Middle frontal gyrus (tissue), 1 donor: ENCODE results near the gene GALNT1.
"Not testable (repeated sequence)": the region's sequence is repeated elsewhere in the genome, so short reads cannot be mapped to it uniquely, and the experiment has no call there.

ENCODE experiments used
- DNase-seq: peaks from one replicate; pipeline ENCODE4 v3.0.0-alpha.2; 2015; ENCODE audit warnings: low spot score; ENCODE audit errors: extremely low spot score

The GALNT1 gene

DNA sequence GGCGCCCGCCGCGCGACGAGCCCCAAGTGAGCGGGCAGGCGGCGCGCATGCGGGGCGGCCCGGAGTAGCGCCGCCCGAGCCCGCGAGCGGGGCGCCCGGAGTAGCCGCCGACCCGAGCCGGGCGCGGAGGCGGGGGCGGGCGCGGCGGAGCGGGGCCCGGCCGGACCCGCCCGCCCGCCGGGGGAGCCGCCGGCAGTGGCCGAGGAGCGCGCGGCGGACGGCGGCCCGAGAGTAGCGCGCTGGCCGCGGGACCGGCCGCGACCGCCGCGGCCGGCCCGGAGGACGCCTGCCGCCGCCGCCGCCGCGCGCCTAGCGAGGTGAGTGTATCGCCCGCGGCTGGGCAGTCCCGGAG, at the start of gene GALNT1:
Gene GALNT1, plus strand, starts transcription at position 195 of the 352 bp plus-strand sequence. CDS start 72,923 bp downstream, outside the sequence.
- DNase-seq: no peak

DNA sequence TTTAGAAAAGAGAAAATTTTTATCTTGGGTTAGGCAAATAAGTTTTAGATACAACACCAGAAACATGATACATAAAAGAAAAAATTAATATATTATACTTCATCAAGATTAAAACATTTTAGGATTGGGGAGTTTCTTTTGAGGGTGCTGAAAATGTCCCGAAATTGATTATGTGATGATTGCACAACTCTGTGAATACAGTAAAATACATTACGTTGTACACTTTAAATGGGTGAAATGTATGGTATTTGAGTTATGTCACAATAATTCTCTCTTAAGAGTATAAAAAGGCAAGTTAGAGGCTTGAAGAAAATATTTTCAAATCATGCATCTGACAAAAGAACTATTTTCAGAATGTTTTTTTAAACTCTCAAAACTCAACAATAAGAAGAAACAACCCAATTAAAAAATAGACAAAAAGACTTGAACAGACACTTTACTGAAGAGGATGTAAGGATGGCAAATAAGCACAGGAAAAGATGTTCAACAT, 47.6 kb upstream of the GALNT1 start:
- no peak for DNase-seq

DNA sequence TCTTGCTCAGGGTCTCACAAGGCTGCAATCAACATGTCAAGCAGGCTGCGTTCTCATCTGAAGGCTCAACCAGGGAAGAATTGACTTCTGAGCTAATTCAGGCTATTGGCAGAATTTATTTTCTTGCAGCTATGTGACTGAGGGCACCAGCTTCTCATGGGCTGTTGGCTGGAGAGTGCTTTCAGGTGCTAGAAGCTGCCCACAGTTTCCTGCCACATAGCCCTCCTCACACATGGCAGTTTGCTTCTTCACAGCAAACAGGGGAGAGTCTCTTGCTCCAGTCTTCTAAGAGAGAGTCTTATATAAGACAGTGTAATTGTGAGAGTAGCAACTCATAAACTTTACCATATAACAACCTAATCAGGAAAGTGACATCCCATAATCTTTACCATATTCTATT, 46.2 kb upstream of the GALNT1 start:
- DNase-seq: no peak

DNA sequence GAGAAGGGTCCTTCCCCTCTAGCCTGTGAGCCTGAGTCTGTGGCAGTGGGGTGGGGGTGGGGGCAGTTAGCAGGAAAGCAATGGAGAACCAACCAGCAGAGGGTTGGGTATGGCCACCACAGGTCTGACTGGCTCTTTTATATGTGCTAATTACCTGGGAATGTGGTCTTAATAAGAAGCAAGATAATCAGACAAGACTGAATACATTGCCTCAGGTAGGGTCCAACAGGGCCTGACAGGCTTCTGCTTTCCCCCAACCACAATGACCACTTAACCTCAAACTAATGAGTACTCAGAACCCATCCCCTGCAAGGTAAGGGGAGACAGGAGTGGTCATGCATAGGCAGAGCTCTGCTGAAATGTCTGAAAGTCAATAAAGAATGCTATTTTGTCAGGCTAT, 39.2 kb upstream of the GALNT1 start:
- no peak for DNase-seq

DNA sequence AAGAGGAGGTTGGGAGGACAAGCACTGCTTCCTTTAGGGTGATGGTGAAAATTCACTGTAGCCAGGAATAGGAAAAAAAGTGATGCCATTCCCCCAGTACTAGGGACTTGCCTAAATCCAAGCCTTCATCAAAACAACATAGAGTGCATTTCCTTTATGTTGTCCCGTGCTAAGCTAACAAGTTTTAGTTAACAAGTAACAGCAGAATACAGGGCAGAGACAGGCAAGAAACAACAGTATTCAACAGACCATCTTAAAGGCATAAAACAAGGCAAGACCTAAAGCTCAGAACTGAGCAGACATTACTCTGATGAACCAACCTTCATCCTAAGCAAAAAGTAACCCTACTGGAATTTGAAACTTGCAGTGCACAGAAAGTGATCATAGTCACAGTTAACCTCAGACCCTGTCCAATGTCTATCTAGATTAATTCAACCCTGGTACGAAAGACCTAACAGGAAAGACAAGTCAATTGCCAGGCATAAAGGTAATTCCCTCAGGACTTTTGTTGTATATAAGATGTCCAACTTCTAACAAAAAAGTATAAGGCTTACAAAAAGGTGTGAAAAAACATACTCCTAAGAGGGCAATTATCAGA, 34.4 kb upstream of the GALNT1 start:
- DNase-seq: no peak

DNA sequence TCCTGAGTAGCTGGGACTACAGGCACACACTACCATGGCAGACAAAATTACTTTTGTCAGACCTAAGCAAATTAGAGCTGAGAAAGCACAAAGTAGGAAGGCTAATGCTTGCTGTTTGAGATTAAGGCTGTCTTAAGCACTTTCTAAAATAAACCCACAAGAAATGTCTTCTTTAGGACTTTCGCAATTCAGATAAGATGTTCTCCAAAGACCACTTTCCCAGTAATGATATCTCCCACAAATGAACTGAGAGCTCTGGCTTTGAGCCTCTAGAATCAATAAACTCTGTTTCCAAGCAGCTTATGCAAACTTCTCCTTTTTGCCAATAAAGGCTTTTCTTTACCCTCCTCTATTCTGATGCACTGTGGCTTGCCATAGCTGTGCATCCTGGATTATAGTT, 32.0 kb upstream of the GALNT1 start:
- no peak for DNase-seq

DNA sequence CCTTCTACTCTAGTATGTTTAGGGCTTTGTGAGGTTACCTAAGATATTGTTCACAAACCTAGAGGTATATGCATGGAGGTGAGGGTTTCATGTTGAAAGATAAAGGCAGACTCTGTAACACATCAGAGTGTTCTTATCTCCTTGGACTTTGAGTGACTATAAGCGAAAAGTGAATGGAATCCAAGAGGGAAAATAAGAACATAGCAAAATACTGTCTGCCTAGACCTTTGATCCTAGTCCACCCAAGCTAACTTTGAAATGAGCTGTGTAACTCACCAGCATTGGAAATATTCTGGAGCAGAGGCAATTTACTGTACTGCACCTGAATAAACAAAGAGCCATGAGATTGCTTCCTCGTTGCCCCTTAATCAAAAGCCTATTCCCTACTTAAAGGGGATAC, 28.2 kb upstream of the GALNT1 start:
- DNase-seq: no peak

DNA sequence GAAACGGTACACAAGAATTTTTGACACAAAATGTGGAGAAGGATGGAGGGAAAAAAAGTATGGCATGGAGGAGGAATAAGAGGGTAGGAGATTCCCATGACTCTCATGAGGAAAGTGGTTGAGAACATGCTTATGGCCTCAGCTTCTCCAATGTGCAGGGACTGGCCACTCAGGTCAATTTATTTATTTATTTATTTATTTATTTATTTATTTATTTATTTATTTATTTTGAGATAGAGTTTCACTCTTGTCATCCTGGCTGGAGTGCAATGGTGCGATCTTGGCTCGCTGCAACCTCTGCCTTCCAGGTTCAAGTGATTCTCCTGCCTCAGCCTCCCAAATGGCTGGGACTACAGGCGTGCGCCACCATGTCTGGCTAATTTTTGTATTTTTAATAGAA, 26.0 kb upstream of the GALNT1 start:
- not testable (repeated sequence) for DNase-seq

DNA sequence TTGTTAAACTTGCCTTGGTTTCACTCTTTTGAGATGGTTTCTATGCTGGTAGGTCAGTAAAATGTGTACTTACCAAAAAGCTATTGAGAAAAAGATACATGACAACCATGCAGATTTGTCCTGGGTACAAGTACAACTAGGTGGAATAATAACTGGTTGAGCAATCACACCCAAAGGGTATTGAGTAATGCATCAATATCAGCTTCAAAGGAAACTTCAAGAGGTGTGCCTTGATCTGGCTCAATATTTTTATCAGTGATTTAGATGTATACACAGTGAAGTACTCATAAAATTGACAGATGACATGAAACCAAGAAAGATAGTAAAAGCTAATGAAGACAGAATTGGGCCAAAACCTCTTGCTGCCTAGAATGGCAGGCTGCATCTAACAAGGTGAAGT, 21.7 kb upstream of the GALNT1 start:
- no peak for DNase-seq

DNA sequence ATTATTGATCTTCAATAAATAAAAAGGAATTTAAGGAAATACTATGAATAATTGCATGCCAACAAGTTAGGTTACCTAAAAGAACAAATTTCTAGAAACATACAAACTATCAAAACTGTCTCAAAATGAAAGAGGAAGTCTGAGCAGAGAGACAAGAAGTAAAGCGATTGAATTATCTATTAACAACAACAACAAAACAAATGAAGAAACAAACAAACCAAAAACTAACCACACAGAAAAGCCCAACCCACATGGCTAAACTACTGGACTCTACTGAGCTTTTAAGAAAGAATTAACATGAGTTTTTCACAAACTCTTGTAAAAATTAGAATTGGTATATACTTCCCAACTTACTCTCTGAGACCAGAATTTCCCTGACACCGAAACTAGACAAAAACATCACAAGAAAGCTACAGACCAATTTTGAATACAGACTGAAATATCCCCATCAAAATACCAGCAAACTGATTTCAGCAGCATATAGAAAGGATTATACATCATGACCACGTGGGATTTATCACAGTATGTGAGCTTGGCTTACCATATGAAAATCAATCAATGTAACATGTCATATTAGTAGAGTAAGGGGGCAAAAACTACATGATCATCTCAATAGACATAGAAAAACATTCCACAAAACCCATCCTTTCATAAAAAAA, 16.6 kb upstream of the GALNT1 start:
- no peak for DNase-seq

DNA sequence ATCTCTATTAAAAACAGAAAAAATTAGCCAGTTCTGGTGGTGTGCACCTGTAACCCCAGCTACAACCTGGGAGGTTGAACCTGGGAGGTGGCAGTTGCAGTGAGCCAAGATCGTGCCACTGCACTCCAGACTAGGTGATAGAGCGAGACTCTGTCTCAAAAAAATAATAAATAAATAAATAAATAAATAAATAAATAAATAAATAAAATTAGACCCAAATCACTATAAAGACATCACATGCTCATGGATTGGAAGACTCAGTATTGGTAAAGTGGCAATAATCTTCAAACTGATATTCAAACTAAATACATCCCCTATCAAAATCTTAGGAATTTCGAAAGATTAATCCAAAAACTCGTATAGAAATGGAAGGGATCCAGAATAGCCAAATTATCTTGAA, 15.5 kb upstream of the GALNT1 start:
- no peak for DNase-seq

DNA sequence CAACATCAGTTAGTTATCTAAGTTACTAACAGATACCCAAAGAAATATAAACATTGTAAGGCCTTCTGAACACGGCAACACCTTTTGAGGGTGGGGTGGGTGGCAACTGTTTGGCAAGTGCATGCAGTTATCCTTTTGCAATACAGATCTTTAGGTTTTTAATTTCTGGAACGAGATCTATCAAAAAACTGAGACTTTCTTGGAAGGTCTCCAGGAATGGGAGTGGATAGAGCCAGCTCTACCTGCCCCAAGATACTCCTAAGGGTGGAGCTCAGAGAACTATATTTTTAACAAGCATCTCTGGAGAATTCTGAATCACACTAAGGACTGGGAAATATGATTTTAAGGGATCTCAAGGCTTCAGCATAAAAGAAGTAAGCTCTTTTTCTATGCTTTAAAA, 11.4 kb upstream of the GALNT1 start:
- no peak for DNase-seq

DNA sequence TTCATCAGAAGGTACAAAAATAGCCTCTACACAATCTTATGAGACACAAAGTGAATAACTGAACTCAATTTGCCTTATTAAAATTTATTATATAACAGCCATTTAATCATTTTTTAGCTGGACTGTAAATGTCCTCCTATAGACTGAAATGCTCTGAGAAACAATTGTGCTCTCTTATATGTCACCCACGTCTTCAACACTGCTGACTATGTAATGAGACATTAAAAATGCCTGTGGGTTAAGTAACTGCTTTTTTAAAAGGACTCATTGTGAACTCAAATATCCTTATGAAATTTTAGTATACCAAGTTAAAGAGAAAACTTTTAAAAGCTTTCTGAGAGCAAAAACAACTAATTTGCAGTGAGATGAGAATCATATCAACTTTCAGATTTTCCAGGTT, 10.4 kb upstream of the GALNT1 start:
- no peak for DNase-seq

DNA sequence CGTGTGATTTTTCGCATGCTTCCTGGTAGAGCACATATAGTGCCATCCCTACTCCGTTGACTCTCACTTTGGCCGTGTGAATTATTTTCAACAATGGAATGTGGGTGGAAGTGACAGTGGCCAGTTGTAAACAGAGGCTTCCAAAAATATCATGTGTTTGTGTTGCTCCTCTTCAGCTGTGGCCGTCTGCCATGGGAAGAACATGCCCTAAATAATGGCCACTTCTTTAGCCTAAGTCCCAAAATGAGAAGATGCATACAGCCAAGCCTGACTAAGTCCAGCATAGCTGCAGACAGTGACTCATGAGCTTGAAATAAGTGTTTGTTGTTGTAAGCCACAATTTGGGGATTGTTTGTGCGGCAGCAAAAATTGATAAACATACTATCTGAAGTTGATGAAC, 8.9 kb upstream of the GALNT1 start:
- DNase-seq: no peak

DNA sequence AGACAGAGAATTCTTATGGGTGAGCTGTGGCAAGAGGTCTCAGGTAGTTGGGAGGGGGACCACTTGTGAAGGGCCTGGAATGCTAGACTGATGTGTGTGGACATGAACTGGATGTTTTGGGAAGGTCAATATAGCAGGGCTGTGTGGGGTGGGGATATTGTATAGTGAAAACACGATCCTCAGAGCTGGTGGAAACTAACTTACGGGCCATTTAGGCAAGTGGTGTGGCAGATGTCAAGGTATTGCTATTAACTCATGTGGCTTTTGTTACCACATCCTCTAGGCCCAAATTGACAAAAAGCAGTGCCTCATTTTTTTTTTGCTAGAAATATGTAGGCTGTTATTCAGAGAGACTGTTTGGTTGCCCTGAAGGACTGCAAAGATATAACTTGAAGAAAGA, 8.0 kb upstream of the GALNT1 start:
- DNase-seq: no peak

DNA sequence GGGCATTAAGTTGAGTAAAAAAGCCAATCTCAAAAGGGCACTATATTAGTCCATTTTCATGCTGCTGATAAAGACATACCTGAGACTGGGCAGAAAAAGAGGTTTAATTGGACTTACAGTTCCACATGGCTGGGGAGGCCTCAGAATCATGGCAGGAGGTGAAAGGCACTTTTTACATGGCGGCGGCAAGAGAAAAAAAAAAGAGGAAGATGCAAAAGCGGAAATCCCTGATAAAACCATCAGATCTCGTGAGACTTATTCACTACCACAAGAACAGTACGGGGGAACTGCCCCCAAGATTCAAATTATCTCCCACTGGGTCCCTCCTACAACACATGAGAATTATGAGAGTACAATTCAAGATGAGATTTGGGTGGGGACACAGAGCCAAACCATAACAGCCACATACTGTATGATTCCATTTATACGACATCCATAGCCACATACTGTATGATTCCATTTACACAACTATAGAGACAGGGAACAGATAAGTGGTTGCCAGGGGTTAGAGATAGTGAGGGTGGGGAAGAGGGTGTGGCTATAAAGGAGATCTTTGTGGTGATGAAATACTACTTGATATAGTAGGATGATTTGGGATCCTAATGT, 5.2 kb upstream of the GALNT1 start:
- DNase-seq: not testable (repeated sequence)

DNA sequence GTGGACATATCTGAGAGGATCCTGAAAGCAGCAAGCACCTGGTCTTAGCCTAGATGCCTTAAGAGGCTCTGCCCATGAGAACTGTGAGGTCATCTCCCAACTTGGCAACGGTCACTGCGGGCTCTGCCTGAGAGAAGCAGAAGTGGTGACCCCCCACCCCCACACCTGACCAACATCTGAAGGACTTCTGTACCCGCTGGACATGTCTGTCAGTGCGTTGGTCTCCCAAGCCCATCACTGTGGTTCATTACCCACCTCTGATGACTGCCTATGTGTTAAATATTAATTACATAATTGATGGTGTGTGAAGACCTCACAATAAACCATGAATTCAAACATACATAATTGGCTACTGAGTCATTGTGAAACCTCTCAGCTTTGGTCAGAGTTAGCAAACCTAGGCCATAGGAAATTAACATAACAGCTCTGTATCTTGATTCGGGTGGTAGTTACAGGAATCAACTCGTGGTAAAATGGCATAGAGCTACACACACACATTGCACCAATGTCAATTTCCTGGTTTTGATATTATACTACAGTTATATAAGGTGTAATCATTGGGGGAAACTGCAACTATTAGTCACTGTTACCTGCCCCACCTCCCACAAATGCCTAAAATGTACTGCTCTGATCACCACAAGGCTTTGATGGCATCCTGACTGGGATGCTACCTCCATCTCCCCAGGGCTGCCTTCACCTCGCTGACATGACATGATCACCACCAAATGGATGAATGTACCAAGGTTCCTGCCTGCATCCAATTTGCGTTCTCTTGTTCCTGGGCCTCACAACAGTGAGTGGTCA, 4.3 kb upstream of the GALNT1 start:
- no peak for DNase-seq

DNA sequence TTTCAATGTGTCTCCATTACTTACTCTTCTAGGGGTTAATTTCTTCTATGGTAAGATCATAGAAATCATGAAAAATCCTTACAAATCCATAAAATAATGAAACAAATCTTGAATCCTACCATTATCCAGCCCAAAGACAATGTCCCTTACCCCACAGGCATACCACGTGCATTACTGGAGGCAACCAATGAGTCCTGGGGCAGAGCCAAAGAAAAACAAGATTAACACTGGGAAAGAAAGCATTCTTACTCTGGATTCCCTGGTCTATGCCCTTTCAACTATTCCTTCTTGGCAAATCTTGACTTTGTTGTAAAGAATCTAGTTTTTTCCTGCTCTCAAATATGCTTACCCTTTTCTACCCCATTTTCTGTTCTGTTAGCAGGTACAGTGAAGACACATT, 3.1 kb upstream of the GALNT1 start:
- DNase-seq: no peak

DNA sequence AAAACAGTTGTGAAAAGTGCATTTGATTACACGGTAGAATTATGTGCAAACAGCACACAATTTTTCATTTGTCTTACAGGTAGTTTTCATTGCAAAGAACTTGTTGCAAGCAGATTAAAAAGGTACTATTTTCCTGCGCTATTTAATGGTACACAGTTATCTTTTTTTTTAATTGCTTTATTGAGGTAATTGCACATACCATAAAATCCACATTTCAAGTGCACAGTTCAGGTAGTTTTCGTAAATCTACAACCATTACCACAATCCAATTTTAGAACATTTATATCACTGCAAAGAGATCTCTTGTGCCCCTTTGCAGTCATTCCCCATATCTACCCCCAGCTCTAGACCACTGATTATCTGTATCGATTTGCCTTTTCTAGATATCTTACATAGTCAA, 2.6 kb upstream of the GALNT1 start:
- DNase-seq: no peak

DNA sequence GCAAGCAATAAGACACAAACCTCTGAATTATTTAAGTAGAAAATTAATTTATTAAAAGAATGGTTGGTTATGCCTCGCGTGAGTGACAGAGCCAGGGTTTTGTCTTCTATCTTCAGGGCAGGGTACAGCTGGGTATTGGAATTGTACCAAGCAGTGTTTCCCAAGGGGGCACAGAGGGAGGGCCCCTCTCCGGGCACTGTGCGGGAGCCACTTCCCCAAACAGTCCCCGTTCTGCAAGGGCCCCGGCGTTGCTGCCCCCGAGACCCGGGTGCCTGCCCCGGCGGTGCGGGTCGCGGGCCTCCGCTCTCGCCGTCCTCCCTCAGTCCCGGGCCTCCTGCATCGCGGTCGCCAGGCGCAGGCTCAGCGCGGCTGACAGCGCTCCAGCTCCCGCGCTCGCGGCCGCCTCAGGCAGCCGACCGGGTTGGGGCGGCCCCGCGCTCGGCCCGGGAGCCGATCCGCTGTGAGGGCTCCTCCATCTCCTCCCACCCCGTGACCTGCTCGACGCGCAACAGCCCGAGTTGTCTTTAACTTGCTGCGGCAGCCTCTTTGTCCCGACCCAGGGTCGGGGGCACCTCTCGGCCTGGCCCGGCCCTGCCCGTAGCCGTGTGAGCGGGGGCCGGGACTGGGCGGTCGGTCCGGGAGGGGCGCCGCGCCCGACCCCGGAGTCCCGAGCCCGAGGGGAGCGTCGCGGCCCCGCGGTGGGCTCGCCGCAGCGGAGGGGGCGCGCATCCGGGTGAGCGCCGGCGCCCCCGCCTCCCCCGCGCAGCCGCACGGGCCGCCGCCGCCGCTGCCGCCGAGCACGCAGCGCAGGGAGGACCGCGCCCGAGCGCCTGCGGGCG, 620 bp upstream of the GALNT1 start:
- DNase-seq: peak; percentile 43

DNA sequence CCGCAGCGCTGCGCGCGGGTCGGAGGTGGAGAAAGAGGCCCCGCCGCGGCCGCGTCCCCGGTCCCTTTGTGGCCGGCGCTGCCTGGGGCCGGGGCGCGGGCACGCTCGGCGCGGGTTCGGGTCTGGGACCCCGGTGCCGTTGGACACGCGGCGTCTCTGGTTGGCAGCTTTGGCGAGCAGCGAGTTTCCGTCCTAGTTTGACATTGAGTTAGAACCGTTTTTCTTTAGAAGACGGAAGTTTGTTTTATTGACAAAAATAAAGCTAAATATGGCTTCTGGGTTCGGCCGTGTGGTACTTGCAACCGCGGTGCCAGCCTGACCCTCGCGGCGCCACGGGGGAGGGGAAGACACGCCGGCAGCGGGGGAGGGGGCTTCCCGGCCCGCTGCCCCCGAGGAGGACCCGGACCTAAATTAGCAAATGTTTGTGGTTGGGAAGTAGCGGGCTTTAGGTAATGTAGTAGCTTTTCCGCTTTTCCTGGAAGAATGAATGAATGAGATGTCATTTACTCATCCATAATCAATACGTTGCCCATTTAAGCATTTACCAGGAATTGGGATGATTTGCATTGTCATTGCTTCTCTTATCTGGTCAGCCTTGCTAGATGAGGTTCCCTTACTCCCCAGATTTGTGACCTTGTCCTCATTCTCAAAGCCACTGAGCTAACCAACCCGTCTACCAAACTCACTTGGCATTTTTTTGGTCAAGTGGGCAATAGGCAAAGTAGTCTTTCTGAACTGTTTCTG, 530 bp downstream of the GALNT1 start:
- DNase-seq: no peak
